ENCODE results near the gene AK1. TPM values are rescaled to one million over a fixed set of nuclear protein-coding genes. Genes with fewer than 3 reads are reported as not detected.

The AK1 gene
- total and polyA plus RNA-seq, 2 experiments from 2014 or later = 16.2 to 35.5 TPM

DNA sequence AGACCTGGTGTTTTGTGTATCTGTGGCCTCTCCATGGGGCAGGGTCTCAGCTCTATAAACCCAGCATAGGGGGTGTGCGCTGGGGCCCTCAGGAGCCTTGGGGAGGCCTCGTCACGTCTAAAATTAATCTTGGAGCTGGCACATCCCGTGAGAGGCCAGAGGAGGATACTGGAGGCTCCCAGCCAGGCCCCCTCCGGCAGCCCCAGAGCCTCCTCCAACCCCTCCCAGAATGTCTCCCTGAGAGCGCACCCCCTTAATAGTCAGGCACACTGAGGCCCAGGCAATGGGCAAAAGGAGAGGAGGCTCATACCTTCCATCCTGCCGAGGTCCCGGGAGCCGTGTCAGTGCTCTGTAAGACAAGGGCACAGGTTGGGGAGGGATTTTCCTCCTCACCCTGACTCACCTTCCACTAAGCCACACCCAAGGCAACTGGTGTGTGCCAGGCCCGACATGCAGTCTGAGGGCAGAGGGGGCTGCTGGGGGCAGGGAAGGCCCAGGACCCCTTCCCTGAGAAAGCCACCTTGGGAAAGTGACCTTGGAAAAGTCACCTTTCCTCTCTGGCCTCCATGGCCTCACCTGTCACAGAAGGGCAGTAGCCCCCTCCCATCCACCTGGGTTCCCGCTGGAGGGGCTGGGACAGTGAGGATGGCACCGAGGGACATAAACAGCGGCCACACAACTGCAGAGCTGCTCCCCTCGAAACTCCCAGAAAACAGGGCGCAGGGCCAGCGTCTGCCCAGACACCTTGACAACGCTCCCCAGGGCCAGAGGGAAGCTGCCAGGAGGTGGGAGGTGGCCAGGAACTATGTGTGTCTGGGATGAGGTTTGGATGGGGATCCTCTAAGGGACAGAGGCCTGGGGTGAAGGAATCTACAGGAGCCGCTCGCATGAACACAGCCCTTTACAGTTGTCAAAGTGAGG, 2.9 kb downstream of the AK1 start (continued):
- TF ChIP-seq CREB1 (CRISPR knock-in tag; IDR thresholded peaks at IDR 0.05; ENCODE audit: low read depth) (no peak), NANOG (IDR thresholded peaks at IDR 0.05; ENCODE audit: borderline replicate concordance) (no peak), ZNF114 (CRISPR knock-in tag; IDR thresholded peaks at IDR 0.05) (no peak), EZH2phosphoT487 (IDR thresholded peaks at IDR 0.05; ENCODE audit: unreplicated experiment) (no peak), ZNF331 (CRISPR knock-in tag; IDR thresholded peaks at IDR 0.05; ENCODE audit: low read depth) (no peak), POLR2AphosphoS5 (IDR thresholded peaks at IDR 0.05; ENCODE audit: low read depth) (no peak), CTCF (conservative IDR thresholded peaks at IDR 0.05; ENCODE audit: low read depth in 2 of 2) (no peak), STAT1 (IDR thresholded peaks at IDR 0.05; ENCODE audit: unreplicated experiment) (no peak)

DNA sequence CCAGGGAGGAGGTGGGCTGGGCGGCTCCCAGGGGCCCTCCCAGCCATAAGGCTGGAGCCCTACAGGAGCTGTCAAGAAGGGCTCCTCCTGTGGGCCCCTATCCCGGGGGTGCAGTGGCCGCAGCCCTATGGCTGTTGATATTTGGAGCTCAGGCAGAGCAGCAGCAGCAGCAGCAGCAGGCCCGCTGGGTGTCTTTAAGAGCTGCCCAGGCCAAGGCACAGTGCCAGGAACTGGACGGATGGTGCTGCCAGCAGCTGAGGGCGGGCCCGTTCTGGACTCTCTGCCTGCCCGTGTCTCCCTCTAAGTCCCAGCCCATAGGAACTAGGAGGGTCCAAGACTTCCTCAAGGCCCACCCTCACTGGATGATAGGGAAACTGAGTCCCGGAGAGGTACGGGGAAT, 3.6 kb downstream of the AK1 start:
- H3K27ac Mint-ChIP-seq = no peak overlapping the region
- no peaks in the 10 kb centered on the region for H3K79me2 ChIP-seq (replicated peaks; ENCODE audit: insufficient read depth)
- no peaks in the 10 kb centered on the region for H3K36me3 Mint-ChIP-seq (ENCODE audit: low read depth)
- H3K36me3 ChIP-seq (ENCODE audit: insufficient read depth) = no peaks in the 10 kb centered on the region
- no peaks in the 10 kb centered on the region for H4K20me1 ChIP-seq (replicated peaks; ENCODE audit: insufficient read depth)
- peaks cover 14% of the 10 kb centered on the region; the same call in 1 of the 2 replicates for H3F3A ChIP-seq (replicated peaks; ENCODE audit: low read depth)
- 0 out of 2 replicates have a peak, but pooled peaks cover 6% of the 10 kb centered on the region for H3K27me3 ChIP-seq (ENCODE audit: insufficient read depth)
- H3K4me3 Mint-ChIP-seq = no peak overlapping the region; the same call in 2 of the 3 replicates
- ATAC-seq (no peak), DNase-seq (ENCODE audit: low spot score) (no peak)
- no peaks in the 10 kb centered on the region for H3K9me2 ChIP-seq (ENCODE audit: insufficient read depth)
- no peak overlapping the region for H2AFZ ChIP-seq
- no peak overlapping the region for H3K27ac ChIP-seq (ENCODE audit: low read depth)
- no peaks in the 10 kb centered on the region for H3K9me3 Mint-ChIP-seq
- H3K4me1 Mint-ChIP-seq = peaks cover 13% of the 10 kb centered on the region; the same call in 2 of the 3 replicates
- peaks cover 28% of the 10 kb centered on the region for H3K27me3 Mint-ChIP-seq (ENCODE audit: insufficient read depth, low read depth, poor library complexity)
- H3K4me2 ChIP-seq = no peak overlapping the region
- peaks cover 5% of the 10 kb centered on the region for H3K4me1 ChIP-seq (ENCODE audit: insufficient read depth)
- no peak overlapping the region for H3K4me3 ChIP-seq
- no peak for TF ChIP-seq JUNB (IDR thresholded peaks at IDR 0.05; ENCODE audit: unreplicated experiment)
- TF ChIP-seq POLR2AphosphoS5 (IDR thresholded peaks at IDR 0.05; ENCODE audit: low read depth) = no peak
- TF ChIP-seq NANOG (IDR thresholded peaks at IDR 0.05; ENCODE audit: borderline replicate concordance) = no peak
- TF ChIP-seq EZH2 (IDR thresholded peaks at IDR 0.05; ENCODE audit: low read depth, unreplicated experiment) = no peak
- no peak for TF ChIP-seq CTCF (conservative IDR thresholded peaks at IDR 0.05; ENCODE audit: low read depth in 2 of 2)
- no peak for TF ChIP-seq EZH2phosphoT487 (IDR thresholded peaks at IDR 0.05; ENCODE audit: unreplicated experiment)
- no peak for TF ChIP-seq CREB1 (CRISPR knock-in tag; IDR thresholded peaks at IDR 0.05; ENCODE audit: low read depth)
- no peak for TF ChIP-seq ZNF462 (CRISPR knock-in tag; IDR thresholded peaks at IDR 0.05)
- TF ChIP-seq ZNF331 (CRISPR knock-in tag; IDR thresholded peaks at IDR 0.05; ENCODE audit: low read depth) = no peak
- no peak for TF ChIP-seq STAT1 (IDR thresholded peaks at IDR 0.05; ENCODE audit: unreplicated experiment)

Measured in GM23338 (cell line).